ENCODE measurements around the gene PTPRH. TPM values are rescaled to one million over a fixed set of nuclear protein-coding genes. Genes with fewer than 3 reads are reported as not detected.

PTPRH gene
- total and polyA plus RNA-seq, 5 donors from 2014 or later = not detected

- Mint-ChIP-seq H3K27ac (no peak overlapping the region), H3K27me3 (peaks cover 27% of the 10 kb centered on the region), H3K36me3 (no peaks in the 10 kb centered on the region), H3K4me1 (no peaks in the 10 kb centered on the region), H3K4me3 (no peak overlapping the region), H3K9me3 (no peaks in the 10 kb centered on the region)
- DNase-seq = no peak
- Histone ChIP-seq H3K36me3 (ENCODE audit: control insufficient read depth, insufficient read depth, low read length) (no peaks in the 10 kb centered on the region), H3K27ac (ENCODE audit: insufficient read depth, low read length, poor library complexity, severe bottlenecking) (no peak overlapping the region), H3K9me3 (ENCODE audit: control insufficient read depth in 2 of 2, low read length in 2 of 2) (no peaks in the 10 kb centered on the region), H3K4me1 (ENCODE audit: control insufficient read depth, insufficient read depth, low read length, poor library complexity, severe bottlenecking) (no peaks in the 10 kb centered on the region), H3K4me3 (ENCODE audit: low read depth, low read length) (no peak overlapping the region), H3K27me3 (ENCODE audit: control insufficient read depth, insufficient read depth, low read length) (no peaks in the 10 kb centered on the region)
- no peak for ATAC-seq (ENCODE audit: low read depth in 2 of 2)
Measured at GRCh38 chr19:55198651-55199050, 10.7 kb downstream of the PTPRH start.

DNA sequence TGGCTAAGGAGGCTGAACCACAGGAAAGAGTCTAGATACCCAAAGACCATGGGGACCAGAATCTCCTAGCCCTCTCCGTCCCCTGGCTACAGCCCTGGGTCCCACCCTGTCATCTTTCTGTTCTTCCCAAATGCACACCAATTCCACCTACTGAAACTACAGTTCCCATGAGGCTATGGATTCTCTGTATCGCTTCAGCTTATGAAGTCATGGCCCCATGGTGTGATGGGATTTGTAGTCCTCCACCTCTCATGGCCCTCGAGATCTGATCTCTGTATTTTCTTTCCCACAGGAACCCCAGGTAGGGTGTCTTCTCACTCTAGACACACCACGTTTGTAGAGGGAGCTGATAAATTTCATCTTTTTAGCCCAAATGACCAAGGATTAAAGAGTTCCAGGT is 11.8 kb downstream of the PTPRH start:
- Mint-ChIP-seq H3K9me3 (no peaks in the 10 kb centered on the region), H3K36me3 (no peaks in the 10 kb centered on the region), H3K4me1 (no peaks in the 10 kb centered on the region), H3K27me3 (peaks cover 17% of the 10 kb centered on the region), H3K4me3 (no peak overlapping the region), H3K27ac (no peak overlapping the region)
- no peaks in the 10 kb centered on the region for H3K36me3 ChIP-seq (ENCODE audit: control insufficient read depth, insufficient read depth, low read length)
- no peaks in the 10 kb centered on the region for H3K4me1 ChIP-seq (ENCODE audit: control insufficient read depth, insufficient read depth, low read length, poor library complexity, severe bottlenecking)
- ATAC-seq (ENCODE audit: low read depth in 2 of 2) = no peak
- peak in 1 of 3 donors; percentile 33 for DNase-seq
- no peak overlapping the region for H3K4me3 ChIP-seq (ENCODE audit: low read depth, low read length)
- no peaks in the 10 kb centered on the region for H3K27me3 ChIP-seq (ENCODE audit: control insufficient read depth, insufficient read depth, low read length)
- no peaks in the 10 kb centered on the region for H3K9me3 ChIP-seq (ENCODE audit: control insufficient read depth in 2 of 2, low read length in 2 of 2)
- H3K27ac ChIP-seq (ENCODE audit: insufficient read depth, low read length, poor library complexity, severe bottlenecking) = no peak overlapping the region

DNA sequence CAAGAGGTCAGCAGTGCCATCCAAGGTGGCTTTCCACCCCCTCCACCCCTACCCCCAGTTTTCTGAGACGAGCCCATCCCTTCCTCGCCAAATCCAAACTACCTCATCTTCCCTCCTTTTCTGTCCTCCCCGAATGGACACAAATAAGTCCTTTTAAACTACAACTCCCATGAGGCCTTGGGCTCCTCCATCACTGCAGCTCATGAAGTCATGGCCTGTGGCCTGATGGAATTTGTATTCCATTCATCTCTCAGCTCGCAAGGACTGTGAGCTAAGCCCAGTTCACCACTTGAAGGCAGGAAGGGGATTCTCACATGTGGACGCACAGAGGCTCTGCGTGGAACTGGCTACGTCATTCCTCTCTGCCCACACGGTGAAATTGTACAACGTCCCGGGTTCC is 12.5 kb downstream of the PTPRH start:
- Histone ChIP-seq H3K27ac (ENCODE audit: insufficient read depth, low read length, poor library complexity, severe bottlenecking) (no peak overlapping the region), H3K27me3 (ENCODE audit: control insufficient read depth, insufficient read depth, low read length) (no peaks in the 10 kb centered on the region), H3K36me3 (ENCODE audit: control insufficient read depth, insufficient read depth, low read length) (no peaks in the 10 kb centered on the region), H3K4me1 (ENCODE audit: control insufficient read depth, insufficient read depth, low read length, poor library complexity, severe bottlenecking) (no peaks in the 10 kb centered on the region), H3K9me3 (ENCODE audit: control insufficient read depth in 2 of 2, low read length in 2 of 2) (no peaks in the 10 kb centered on the region), H3K4me3 (ENCODE audit: low read depth, low read length) (no peak overlapping the region)
- Mint-ChIP-seq H3K9me3 (no peaks in the 10 kb centered on the region), H3K27ac (no peak overlapping the region), H3K27me3 (peaks cover 18% of the 10 kb centered on the region), H3K4me1 (no peaks in the 10 kb centered on the region), H3K4me3 (no peak overlapping the region), H3K36me3 (no peaks in the 10 kb centered on the region)
- ATAC-seq (ENCODE audit: low read depth in 2 of 2) = no peak
- no peak for DNase-seq

- H3K4me1 ChIP-seq (ENCODE audit: control insufficient read depth, insufficient read depth, low read length, poor library complexity, severe bottlenecking) = no peaks in the 10 kb centered on the region
- H3K27me3 Mint-ChIP-seq = peaks cover 13% of the 10 kb centered on the region
- H3K36me3 Mint-ChIP-seq = no peaks in the 10 kb centered on the region
- peaks cover 0 to 3% (median 0%) of the 10 kb centered on the region in 4 donors for H3K4me1 Mint-ChIP-seq
- no peak overlapping the region for H3K27ac Mint-ChIP-seq
- H3K9me3 ChIP-seq (ENCODE audit: control insufficient read depth in 2 of 2, low read length in 2 of 2) = no peaks in the 10 kb centered on the region
- DNase-seq (no peak), ATAC-seq (ENCODE audit: low read depth in 2 of 2) (no peak)
- H3K27ac ChIP-seq (ENCODE audit: insufficient read depth, low read length, poor library complexity, severe bottlenecking) = no peak overlapping the region
- no peak overlapping the region for H3K4me3 ChIP-seq (ENCODE audit: low read depth, low read length)
- H3K36me3 ChIP-seq (ENCODE audit: control insufficient read depth, insufficient read depth, low read length) = no peaks in the 10 kb centered on the region
- no peaks in the 10 kb centered on the region for H3K27me3 ChIP-seq (ENCODE audit: control insufficient read depth, insufficient read depth, low read length)
- no peaks in the 10 kb centered on the region for H3K9me3 Mint-ChIP-seq
- H3K4me3 Mint-ChIP-seq = no peak overlapping the region
Measured at GRCh38 chr19:55193481-55193880, 15.8 kb downstream of the PTPRH start.

GRCh38 chr19:55189403-55189835 is 19.9 kb downstream of the PTPRH start:
- Mint-ChIP-seq H3K36me3 (no peaks in the 10 kb centered on the region), H3K4me1 (peaks cover 0 to 4% (median 0%) of the 10 kb centered on the region in 4 donors), H3K27me3 (peaks cover 13% of the 10 kb centered on the region), H3K9me3 (no peaks in the 10 kb centered on the region), H3K4me3 (peak overlapping the region in 1 of 4 donors; percentile 48), H3K27ac (peak overlapping the region in 1 of 3 donors; percentile 70)
- H3K4me1 ChIP-seq (ENCODE audit: control insufficient read depth, insufficient read depth, low read length, poor library complexity, severe bottlenecking) = no peaks in the 10 kb centered on the region
- H3K27me3 ChIP-seq (ENCODE audit: control insufficient read depth, insufficient read depth, low read length) = no peaks in the 10 kb centered on the region
- no peak overlapping the region for H3K27ac ChIP-seq (ENCODE audit: insufficient read depth, low read length, poor library complexity, severe bottlenecking)
- H3K9me3 ChIP-seq (ENCODE audit: control insufficient read depth in 2 of 2, low read length in 2 of 2) = no peaks in the 10 kb centered on the region
- no peak overlapping the region for H3K4me3 ChIP-seq (ENCODE audit: low read depth, low read length)
- no peaks in the 10 kb centered on the region for H3K36me3 ChIP-seq (ENCODE audit: control insufficient read depth, insufficient read depth, low read length)
- DNase-seq (no peak), ATAC-seq (ENCODE audit: low read depth in 2 of 2) (no peak)

GRCh38 chr19:55188625-55189024 is 20.7 kb downstream of the PTPRH start:
- peaks cover 12% of the 10 kb centered on the region for H3K27me3 Mint-ChIP-seq
- ATAC-seq (ENCODE audit: low read depth in 2 of 2) (no peak), DNase-seq (peak in 1 of 3 donors; percentile 8)
- H3K4me3 Mint-ChIP-seq = no peak overlapping the region
- H3K9me3 Mint-ChIP-seq = peaks cover 0 to 2% (median 0%) of the 10 kb centered on the region in 7 donors
- H3K4me3 ChIP-seq (ENCODE audit: low read depth, low read length) = no peak overlapping the region
- H3K36me3 Mint-ChIP-seq = no peaks in the 10 kb centered on the region
- no peaks in the 10 kb centered on the region for H3K27me3 ChIP-seq (ENCODE audit: control insufficient read depth, insufficient read depth, low read length)
- H3K4me1 ChIP-seq (ENCODE audit: control insufficient read depth, insufficient read depth, low read length, poor library complexity, severe bottlenecking) = no peaks in the 10 kb centered on the region
- peaks cover 0 to 4% (median 0%) of the 10 kb centered on the region in 4 donors for H3K4me1 Mint-ChIP-seq
- no peaks in the 10 kb centered on the region for H3K36me3 ChIP-seq (ENCODE audit: control insufficient read depth, insufficient read depth, low read length)
- H3K27ac Mint-ChIP-seq = no peak overlapping the region
- H3K9me3 ChIP-seq (ENCODE audit: control insufficient read depth in 2 of 2, low read length in 2 of 2) = no peaks in the 10 kb centered on the region
- no peak overlapping the region for H3K27ac ChIP-seq (ENCODE audit: insufficient read depth, low read length, poor library complexity, severe bottlenecking)

GRCh38 chr19:55186080-55186479 is 23.2 kb downstream of the PTPRH start:
- Histone ChIP-seq H3K9me3 (ENCODE audit: control insufficient read depth in 2 of 2, low read length in 2 of 2) (no peaks in the 10 kb centered on the region), H3K36me3 (ENCODE audit: control insufficient read depth, insufficient read depth, low read length) (no peaks in the 10 kb centered on the region), H3K27me3 (ENCODE audit: control insufficient read depth, insufficient read depth, low read length) (peaks cover 3% of the 10 kb centered on the region), H3K4me1 (ENCODE audit: control insufficient read depth, insufficient read depth, low read length, poor library complexity, severe bottlenecking) (no peaks in the 10 kb centered on the region), H3K27ac (ENCODE audit: insufficient read depth, low read length, poor library complexity, severe bottlenecking) (no peak overlapping the region), H3K4me3 (ENCODE audit: low read depth, low read length) (no peak overlapping the region)
- no peak overlapping the region for H3K4me3 Mint-ChIP-seq
- no peak for ATAC-seq (ENCODE audit: low read depth in 2 of 2)
- no peak overlapping the region for H3K27ac Mint-ChIP-seq
- H3K4me1 Mint-ChIP-seq = peaks cover 0 to 6% (median 0%) of the 10 kb centered on the region in 4 donors
- peaks cover 0 to 5% (median 0%) of the 10 kb centered on the region in 7 donors for H3K9me3 Mint-ChIP-seq
- H3K36me3 Mint-ChIP-seq = no peaks in the 10 kb centered on the region
- H3K27me3 Mint-ChIP-seq = peaks cover 20% of the 10 kb centered on the region
- no peak for DNase-seq

DNA sequence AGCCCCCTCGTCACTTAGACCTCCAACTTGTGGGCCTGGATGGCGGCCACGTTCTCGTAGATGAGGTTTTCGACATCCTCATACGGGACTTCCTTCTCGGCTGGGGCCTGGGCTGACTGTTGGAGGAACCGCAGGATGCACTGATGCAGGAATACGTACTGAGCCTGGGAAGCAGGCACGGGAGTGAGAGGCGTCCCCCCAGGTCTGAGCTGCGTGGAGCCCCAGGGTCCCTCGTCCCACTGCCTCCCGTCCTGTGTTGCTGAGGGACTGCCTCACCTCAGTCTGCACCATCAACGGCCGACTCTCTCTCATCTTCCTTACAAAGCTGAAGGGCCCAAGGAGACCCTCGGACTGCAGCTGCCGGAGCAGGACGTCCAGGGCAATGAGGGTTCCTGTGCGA is 27.6 kb downstream of the PTPRH start:
- Histone ChIP-seq H3K9me3 (ENCODE audit: control insufficient read depth in 2 of 2, low read length in 2 of 2) (no peaks in the 10 kb centered on the region), H3K27me3 (ENCODE audit: control insufficient read depth, insufficient read depth, low read length) (peaks cover 18% of the 10 kb centered on the region), H3K4me3 (ENCODE audit: low read depth, low read length) (no peak overlapping the region), H3K36me3 (ENCODE audit: control insufficient read depth, insufficient read depth, low read length) (no peaks in the 10 kb centered on the region), H3K27ac (ENCODE audit: insufficient read depth, low read length, poor library complexity, severe bottlenecking) (no peak overlapping the region), H3K4me1 (ENCODE audit: control insufficient read depth, insufficient read depth, low read length, poor library complexity, severe bottlenecking) (peaks cover 20% of the 10 kb centered on the region)
- Mint-ChIP-seq H3K4me3 (peak overlapping the region in 1 of 4 donors; percentile 63), H3K4me1 (peaks cover 0 to 27% (median 5%) of the 10 kb centered on the region in 4 donors), H3K36me3 (no peaks in the 10 kb centered on the region), H3K9me3 (peaks cover 0 to 5% (median 0%) of the 10 kb centered on the region in 7 donors), H3K27me3 (peaks cover 56% of the 10 kb centered on the region), H3K27ac (no peak overlapping the region)
- DNase-seq (no peak), ATAC-seq (ENCODE audit: low read depth in 2 of 2) (no peak)

Data from CD4-positive, CD25-positive, alpha-beta regulatory T cell (primary cell).